Spinal cord (tissue), 10 donors: ENCODE data around the gene FRMD8. TPM values are rescaled to one million over a fixed set of nuclear protein-coding genes. Genes with fewer than 3 reads are reported as not detected.

Experiments
- DNase-seq, 6 donors: peaks; one replicate each; pipeline versions ENCODE4 v3.0.0 to v3.0.0-alpha.2; 2013 to 2015; ENCODE audit warnings: low spot score in 6 of 6, low read depth in 4 of 6
- H3K27ac ChIP-seq: one replicate; pipeline ENCODE4 v1.5.1; 2013; ENCODE audit warnings: low read depth, low read length, control low read depth
- H3K27me3 ChIP-seq: one replicate; pipeline ENCODE4 v1.6.1; 2013; ENCODE audit warnings: low read length; ENCODE audit not compliant: control insufficient read depth, insufficient read depth
- H3K36me3 ChIP-seq: one replicate; pipeline ENCODE4 v1.6.1; 2013; ENCODE audit warnings: low read length; ENCODE audit not compliant: control insufficient read depth, insufficient read depth
- H3K4me1 ChIP-seq: one replicate; pipeline ENCODE4 v1.6.1; 2013; ENCODE audit warnings: low read length; ENCODE audit not compliant: control insufficient read depth, insufficient read depth
- H3K4me3 ChIP-seq: one replicate; pipeline ENCODE4 v1.5.1; 2013; ENCODE audit warnings: low read depth, low read length, control low read depth
- H3K9me3 ChIP-seq: one replicate; pipeline ENCODE4 v1.6.1; 2013; ENCODE audit warnings: low read length; ENCODE audit not compliant: control insufficient read depth, insufficient read depth
- WGBS: methylation state at CpG from one replicate; pipeline ENCODE4 v1.1.5; 2013; ENCODE audit warnings: missing lambda C conversion rate; ENCODE audit not compliant: insufficient coverage; 5-methylcytosine and 5-hydroxymethylcytosine counted together
- polyA plus RNA-seq, 2 donors: library from polyadenylated mRNA; unstranded; fragments of 120-200 nt; gene quantifications; one replicate each; pipeline ENCODE4 v1.2.1, GENCODE V29; 2013; ENCODE audit not compliant: insufficient read length in 2 of 2
- total RNA-seq, 2 donors: library from RNA; depleted of rRNA in 1 of 2; stranded (reverse); fragments of 120-200 nt in 1 of 2; fragments of >200 nt in 1 of 2; gene quantifications; one replicate each; pipeline versions ENCODE4 v1.2.3 to v1.2.4, GENCODE V29; 2013 to 2014
- donor health status: healthy.

FRMD8 gene
- total and polyA plus RNA-seq, 4 donors = 16.3 to 19.3 (median 17.7) TPM

DNA sequence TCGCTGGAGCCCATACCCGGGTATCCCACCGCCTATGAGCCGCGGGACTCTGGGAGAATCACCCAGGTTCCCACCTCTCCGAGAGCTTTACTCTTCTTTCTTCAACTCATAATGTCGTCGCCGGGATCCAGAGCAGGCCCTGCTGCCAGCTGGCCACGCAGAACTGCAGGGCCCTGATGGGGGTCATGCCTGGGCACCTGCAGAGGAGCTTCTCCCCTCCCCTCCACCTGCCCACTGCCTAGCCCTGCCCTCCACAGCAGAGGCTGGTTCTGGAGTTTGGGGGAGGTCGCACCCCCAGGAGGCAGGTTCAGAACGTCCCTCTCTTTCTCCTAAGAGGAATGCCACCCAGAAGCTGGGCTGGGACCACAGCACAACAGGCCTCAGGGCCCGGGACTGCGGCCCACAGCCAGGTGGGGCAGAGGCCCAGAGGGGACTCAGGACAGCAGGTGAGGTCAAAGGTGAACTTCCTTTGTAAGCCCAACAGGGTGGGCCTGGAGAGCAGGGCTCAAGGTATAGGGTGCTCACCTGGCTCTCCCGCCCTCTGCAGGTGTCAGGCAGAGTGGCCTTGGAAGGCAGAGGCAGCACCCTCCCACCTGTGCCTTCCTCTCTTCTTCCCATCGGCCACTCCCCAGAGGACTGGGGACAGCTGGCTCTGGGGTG, 5.8 kb upstream of the FRMD8 start:
- Histone ChIP-seq H3K27ac (no peak overlapping the region), H3K9me3 (no peaks in the 10 kb centered on the region), H3K27me3 (no peaks in the 10 kb centered on the region), H3K4me3 (no peak overlapping the region), H3K4me1 (peaks cover 25% of the 10 kb centered on the region), H3K36me3 (peaks cover 2% of the 10 kb centered on the region)
- no peak for DNase-seq
- WGBS = 91% methylated on average over 16 of the region's 16 CpGs

DNA sequence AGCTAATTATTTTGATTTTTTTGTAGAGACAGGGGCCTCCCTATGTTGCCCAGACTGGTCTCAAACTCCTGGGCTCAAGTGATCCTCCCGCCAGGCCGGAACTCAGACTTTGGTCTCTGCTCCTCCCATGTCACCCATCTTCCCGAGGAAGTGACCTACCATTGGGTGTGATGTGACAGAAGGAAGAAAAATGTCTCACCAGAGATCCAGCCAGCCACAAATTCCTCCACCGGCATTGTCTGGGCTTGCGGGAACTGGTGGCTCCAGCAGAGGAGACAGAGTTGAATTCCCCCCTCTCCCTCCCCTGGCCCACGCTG, 4.8 kb upstream of the FRMD8 start:
- peak in 1 of 6 donors; percentile 35 for DNase-seq
- H3K27me3 ChIP-seq = no peaks in the 10 kb centered on the region
- H3K9me3 ChIP-seq = no peaks in the 10 kb centered on the region
- peaks cover 33% of the 10 kb centered on the region for H3K4me1 ChIP-seq
- H3K4me3 ChIP-seq = peak overlapping the region; percentile 36
- H3K27ac ChIP-seq = peak overlapping the region; percentile 92
- peaks cover 2% of the 10 kb centered on the region for H3K36me3 ChIP-seq
- 28% methylated on average over 4 of the region's 6 CpGs for WGBS

DNA sequence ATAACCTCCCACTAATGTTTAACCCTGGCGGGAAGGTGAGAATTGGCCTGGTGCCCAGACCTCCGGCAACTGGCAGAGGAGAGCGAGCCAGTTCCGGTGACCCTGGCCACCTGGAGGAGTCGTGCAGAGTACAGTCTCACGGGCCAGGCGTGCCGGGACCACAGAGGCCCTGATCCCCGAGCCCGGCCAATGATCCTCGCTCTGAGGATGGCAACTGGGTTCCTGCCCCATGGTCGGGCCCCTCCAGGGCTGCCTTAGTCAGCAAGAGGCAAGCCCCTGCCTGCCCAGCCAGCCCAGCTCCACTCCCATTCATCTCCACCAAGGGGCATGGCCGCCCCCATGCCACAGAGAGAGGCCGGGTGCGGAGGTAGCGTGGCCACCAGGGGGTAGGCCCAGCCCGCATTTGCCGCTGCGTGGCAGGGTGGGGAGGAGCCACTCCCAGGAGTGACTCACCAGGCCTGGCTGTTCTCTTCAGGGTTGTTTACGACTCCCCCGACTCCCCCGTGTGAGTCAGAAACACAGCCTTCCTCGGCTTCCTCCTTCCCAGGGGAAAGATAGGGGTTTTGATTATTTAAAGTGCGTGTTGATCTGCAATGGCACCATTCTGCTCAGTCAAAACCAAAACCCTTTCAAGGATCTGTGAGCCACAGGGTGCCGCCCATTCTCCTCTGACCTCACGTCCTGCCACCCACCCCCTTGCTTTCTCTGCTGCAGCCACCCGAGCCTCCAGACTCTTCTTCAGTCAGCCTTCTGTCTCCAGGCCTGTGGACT, 4.2 kb upstream of the FRMD8 start, which contains the start of gene SLC25A45:
SLC25A45 (minus strand) TSS at position 614 of the 771 bp plus-strand sequence. CDS start 695 bp downstream, outside the sequence.
- H3K27me3 ChIP-seq = no peaks in the 10 kb centered on the region
- 13% methylated on average over 22 of the region's 27 CpGs for WGBS
- peak within 1 kb of the TSS; percentile 92 for H3K27ac ChIP-seq
- H3K4me1 ChIP-seq = peaks cover 37% of the 10 kb centered on the region
- DNase-seq = peak in 3 of 6 donors; percentile 25 to 75 (median 62)
- peak within 1 kb of the TSS; percentile 36 for H3K4me3 ChIP-seq
- no peaks in the 10 kb centered on the region for H3K9me3 ChIP-seq
- H3K36me3 ChIP-seq = peaks cover 2% of the 10 kb centered on the region

DNA sequence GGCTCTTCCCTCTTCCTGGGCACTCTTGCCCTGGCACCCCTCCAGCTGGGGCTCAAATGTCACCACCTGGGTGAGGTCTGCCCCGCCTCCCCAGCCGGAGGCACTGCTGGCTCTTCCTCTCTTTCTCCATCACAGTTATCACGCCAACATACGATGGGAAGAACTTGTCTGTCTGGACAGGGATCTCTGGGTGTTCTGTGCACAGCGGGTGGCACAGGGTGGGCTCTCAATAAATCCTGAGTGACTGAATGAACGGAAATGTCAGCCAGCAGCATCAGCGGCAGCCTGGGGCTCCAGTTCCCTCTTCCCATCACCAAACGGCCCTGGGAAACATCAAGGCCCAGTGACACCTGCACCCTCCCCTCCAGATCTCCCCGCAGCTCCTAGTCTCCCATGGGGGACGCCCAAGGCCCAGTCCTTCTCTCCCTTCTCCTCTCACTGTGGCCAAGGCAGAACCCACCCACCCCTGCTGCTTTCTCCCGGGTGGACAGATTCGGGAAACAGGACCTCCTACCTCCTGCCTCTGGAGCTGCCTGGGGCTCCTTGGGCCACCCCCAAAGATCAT, 3.6 kb upstream of the FRMD8 start:
- Histone ChIP-seq H3K4me3 (peak overlapping the region; percentile 36), H3K9me3 (no peaks in the 10 kb centered on the region), H3K4me1 (peaks cover 41% of the 10 kb centered on the region), H3K27ac (peak overlapping the region; percentile 92), H3K36me3 (peaks cover 2% of the 10 kb centered on the region), H3K27me3 (no peaks in the 10 kb centered on the region)
- no peak for DNase-seq
- 33% methylated on average over 10 of the region's 12 CpGs for WGBS

GRCh38 chr11:65383778-65384177, 2.7 kb upstream of the FRMD8 start:
- Histone ChIP-seq H3K36me3 (peaks cover 3% of the 10 kb centered on the region), H3K9me3 (no peaks in the 10 kb centered on the region), H3K4me3 (no peak overlapping the region), H3K4me1 (peaks cover 44% of the 10 kb centered on the region), H3K27ac (no peak overlapping the region), H3K27me3 (no peaks in the 10 kb centered on the region)
- no peak for DNase-seq
- WGBS = 83% methylated on average over 4 of the region's 6 CpGs

GRCh38 chr11:65384301-65384889, 2.0 kb upstream of the FRMD8 start:
- WGBS = 87% methylated on average over 6 of the region's 8 CpGs
- peaks cover 50% of the 10 kb centered on the region for H3K4me1 ChIP-seq
- peaks cover 8% of the 10 kb centered on the region for H3K36me3 ChIP-seq
- no peak overlapping the region for H3K4me3 ChIP-seq
- no peak for DNase-seq
- H3K27ac ChIP-seq = no peak overlapping the region
- no peaks in the 10 kb centered on the region for H3K27me3 ChIP-seq
- no peaks in the 10 kb centered on the region for H3K9me3 ChIP-seq

GRCh38 chr11:65388731-65389130, 2.3 kb downstream of the FRMD8 start:
- WGBS = 100% methylated on average over 3 of the region's 4 CpGs
- Histone ChIP-seq H3K9me3 (no peaks in the 10 kb centered on the region), H3K4me3 (no peak overlapping the region), H3K27me3 (no peaks in the 10 kb centered on the region), H3K36me3 (peaks cover 43% of the 10 kb centered on the region), H3K27ac (peak overlapping the region; percentile 84), H3K4me1 (peaks cover 74% of the 10 kb centered on the region)
- no peak for DNase-seq

- H3K4me3 ChIP-seq = no peak overlapping the region
- peaks cover 50% of the 10 kb centered on the region for H3K36me3 ChIP-seq
- no peak for DNase-seq
- no peaks in the 10 kb centered on the region for H3K9me3 ChIP-seq
- peaks cover 74% of the 10 kb centered on the region for H3K4me1 ChIP-seq
- WGBS = 83% methylated on average over 20 of the region's 20 CpGs
- H3K27ac ChIP-seq = peak overlapping the region; percentile 84
- no peaks in the 10 kb centered on the region for H3K27me3 ChIP-seq
Measured at GRCh38 chr11:65389294-65389980, 3.0 kb downstream of the FRMD8 start.
